CD1c-positive myeloid dendritic cell (primary cell): ENCODE measurements around the gene PTPRN2.
"Not testable (repeated sequence)": the region's sequence is repeated elsewhere in the genome, so short reads cannot be mapped to it uniquely, and the experiment has no call there.

Experiments
- DNase-seq: peaks from one replicate; pipeline ENCODE4 v3.0.0-alpha.2; 2016; ENCODE audit errors: extremely low spot score

PTPRN2 gene

DNA sequence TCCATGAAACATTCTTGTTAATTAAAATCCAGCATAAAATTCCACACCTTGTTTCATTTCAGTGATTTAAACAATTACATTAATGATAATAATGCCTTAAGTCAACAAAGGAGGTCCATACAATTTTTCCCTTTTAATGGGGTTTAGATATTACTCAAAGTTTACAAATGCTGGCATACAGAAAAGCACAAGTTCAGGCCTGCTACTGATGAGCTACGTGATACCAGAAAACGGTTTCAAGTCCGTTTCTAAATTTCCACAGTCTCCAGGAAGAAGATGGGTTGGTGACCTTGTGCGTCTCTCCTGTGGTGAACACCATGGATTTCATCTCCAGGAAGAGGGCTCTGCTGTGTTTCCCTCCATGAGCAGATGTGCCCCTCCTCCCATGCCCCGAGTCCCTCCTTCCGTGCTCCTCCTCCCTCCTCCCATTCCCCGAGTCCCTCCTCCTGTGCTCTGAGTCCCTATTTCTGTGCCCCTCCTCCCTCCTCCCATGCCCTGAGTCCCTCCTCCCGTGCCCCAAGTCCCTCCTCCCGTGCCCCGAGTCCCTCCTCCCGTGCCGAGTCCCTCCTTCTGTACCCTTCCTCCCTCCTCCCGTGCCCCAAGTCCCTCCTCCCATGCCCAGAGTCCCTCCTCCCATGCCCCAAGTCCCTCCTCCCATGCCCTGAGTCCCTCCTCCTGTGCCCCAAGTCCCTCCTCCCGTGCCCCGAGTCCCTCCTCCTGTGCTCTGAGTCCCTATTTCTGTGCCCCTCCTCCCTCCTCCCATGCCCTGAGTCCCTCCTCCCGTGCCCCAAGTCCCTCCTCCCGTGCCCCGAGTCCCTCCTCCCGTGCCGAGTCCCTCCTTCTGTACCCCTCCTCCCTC lies 201.9 kb downstream of the PTPRN2 start:
- not testable (repeated sequence) for DNase-seq

DNA sequence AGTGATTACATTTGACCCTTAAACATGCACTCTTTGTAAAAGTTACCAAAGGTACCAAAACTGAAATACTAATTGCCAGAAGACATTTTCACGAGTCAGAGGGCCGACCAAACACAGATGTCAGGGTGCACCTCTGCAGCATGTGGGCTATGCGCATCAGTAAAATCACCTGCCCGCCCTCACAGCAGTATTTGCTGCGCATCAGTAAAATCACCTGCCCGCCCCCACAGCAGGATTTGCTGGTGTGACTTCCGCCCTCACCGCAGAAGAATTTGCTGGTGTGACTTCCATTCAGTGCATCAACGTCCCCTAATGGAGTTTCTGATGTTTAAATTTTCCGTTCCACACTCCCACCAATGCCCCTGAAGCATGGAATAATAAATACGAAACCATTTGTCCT lies 202.9 kb downstream of the PTPRN2 start:
- no peak for DNase-seq

DNA sequence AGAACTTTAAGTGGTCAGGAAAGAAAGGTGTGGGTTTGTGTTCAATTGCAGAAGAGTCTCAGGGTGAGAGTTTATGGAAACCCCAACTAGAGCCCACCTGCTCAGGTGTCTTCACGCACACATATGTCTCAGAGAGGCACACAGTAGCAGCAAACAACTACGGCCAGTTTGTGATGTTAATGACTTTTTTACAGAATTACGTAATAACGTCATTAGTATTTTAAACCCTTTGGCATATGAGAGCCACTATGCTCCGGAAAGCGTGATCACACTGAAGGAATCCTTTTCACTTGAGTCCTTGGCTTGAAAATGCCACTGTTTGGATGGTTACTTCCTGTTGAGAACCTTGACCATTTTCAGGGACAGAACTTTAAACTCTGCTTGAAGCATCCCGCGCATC lies 204.0 kb downstream of the PTPRN2 start:
- no peak for DNase-seq

DNA sequence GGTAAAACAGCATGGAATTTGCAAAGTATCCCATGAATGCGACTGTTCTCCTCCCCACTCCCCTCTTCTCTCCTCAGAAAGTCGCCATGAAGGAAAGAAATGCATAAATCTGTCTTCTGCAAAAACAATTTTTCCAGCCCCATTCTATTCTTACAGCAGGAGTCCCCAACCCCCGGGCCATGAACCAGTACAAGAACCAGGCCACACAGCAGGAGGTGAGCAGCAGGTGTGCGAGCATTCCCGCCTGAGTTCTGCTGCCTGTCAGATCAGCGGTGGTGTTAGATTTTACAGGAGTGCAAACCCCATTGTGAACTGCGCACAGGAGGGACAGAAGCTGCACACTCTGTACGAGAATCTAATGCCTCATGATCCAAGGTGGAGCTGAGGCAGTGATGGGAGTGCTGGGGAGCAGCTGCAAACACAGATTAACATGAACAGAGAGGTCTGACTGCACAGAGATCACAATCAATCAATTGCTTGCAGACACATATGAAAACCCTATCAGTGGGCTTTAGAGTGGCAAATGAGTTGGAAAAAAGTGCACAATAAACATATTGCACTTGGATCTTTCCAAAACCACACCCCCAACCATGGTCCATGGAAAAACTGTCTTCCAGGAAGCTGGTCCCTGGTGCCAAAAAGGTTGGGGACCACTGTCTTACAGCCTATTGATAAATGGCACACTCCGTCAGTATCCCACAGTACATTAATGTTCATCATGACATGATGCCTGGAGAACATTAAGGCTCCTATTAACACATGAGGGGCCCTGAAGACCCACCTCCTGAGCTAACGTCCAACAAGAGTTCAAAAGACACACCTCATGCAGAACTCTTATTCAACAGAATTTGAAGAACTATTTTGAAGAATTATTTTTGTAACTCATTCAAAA lies 205.0 kb downstream of the PTPRN2 start:
- DNase-seq = no peak

DNA sequence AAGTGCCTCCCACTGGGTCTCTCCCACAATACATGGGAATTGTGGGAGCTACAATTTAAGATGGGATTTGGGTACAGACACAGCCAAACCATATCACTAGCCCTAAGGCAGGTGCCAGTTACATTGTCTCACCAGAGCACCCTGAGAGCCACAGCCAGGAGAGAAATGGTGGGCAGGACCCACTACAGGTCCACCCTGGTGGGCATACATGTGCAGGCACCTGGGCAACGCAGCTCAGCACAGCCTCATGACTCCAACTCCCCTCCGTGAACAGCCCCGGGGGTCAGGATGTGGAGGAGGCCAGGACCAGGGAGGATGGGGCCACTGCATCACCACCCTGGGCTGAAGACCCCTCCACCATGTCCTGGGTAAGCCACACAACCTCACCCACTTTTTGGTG lies 205.7 kb downstream of the PTPRN2 start:
- no peak for DNase-seq

DNA sequence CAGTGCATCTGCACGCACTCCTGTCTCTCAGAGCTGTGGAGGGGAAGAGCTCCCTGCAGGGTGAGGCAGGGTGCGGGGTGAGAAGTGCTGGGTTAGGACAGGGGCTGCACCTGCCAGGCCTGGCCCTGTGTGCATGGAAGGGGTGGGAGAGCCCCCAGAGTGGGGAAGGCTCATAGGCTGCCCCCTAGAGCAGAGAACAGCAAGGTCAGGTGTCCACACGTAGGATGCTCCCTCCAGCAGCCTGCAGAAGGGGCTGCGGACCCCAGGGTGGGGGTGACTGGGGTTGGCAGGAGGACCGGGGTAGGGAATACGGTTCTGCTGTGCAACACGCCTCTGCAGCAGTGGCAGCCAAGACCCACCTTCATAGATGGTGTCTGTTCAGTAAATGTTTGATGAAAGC lies 208.6 kb downstream of the PTPRN2 start:
- DNase-seq = no peak

DNA sequence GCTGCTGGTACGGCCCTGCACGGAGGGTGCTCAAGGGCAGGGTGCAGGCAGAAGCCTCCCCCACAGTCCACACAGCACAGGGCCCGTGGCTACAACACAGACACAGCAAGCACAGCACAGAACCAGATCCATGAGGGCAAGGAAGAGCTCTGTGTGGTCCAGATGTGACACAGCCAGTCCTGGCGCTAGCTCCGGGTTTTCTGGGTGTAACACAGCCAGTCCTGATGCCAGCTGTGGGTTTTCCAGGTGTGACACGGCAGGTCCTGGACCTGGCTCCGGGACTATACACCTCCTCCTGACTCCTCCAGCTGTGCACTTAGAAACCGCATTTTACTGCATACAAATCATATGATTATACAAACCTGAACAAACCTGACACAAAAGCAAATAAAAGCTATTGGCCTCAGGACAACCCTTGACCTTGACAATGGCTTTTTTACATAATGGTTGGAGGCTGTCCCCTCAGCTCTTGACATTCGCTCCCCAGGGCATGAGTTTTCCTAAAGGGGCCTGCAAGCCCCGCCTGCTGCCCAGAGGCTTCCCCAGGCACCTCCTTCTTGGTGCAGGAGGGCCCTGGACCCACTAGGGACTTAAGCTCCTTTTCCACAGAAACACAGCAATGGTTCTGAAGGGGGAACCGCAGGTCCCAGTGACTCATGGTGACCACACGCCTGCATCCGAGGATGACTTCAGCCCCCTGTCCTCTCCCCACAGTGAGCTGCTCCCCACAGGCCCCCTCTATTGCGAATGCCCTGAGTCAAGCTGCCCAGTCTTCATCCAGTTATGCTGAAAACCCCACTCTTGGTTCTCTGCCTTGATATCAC lies 209.6 kb downstream of the PTPRN2 start:
- DNase-seq = no peak

DNA sequence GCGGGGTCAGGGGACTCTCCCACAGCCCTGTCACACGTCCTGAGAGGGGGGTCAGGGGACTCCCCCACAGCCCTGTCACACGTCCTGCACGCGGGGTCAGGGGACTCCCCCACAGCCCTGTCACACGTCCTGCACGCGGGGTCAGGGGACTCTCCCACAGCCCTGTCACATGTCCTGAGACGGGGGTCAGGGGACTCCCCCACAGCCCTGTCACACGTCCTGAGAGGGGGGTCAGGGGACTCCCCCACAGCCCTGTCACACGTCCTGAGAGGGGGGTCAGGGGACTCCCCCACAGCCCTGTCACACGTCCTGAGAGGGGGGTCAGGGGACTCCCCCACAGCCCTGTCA lies 210.8 kb downstream of the PTPRN2 start:
- not testable (repeated sequence) for DNase-seq

DNA sequence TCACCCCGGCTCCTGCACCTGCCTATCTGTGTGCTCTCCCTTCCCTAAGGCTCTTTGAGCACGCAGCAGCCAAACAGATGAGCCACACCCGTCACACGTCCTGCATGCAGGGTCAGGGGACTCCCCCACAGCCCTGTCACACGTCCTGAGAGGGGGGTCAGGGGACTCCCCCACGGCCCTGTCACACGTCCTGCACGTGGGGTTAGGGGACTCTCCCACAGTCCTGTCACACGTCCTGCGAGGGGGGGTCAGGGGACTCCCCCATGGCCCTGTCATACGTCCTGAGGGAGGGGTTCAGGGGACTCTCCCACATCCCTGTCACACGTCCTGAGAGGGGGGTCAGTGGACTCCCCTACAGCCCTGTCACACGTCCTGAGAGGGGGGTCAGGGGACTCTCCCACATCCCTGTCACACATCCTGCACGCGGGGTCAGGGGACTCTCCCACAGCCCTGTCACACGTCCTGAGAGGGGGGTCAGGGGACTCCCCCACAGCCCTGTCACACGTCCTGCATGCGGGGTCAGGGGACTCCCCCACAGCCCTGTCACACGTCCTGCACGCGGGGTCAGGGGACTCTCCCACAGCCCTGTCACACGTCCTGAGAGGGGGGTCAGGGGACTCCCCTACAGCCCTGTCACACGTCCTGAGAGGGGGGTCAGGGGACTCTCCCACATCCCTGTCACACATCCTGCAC lies 211.3 kb downstream of the PTPRN2 start:
- not testable (repeated sequence) for DNase-seq

DNA sequence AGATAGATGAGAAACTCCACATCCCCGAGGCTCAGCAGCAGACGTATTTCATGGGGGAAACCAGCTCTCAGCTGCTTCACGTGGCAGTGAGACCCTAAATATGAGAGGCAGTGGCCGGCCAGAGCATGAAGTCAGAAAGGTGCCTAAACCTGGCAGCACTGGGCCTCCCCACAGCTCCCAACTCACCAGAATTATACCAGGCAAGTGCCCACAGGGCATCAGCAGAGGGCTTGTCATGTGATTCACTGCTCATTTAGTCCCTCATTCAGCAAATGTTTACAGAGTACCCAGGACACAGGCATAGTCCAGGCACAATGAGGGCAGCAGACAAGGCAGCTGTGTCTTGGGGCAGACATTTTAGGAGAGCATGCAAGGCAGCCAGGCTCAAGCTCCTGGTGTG lies 212.6 kb downstream of the PTPRN2 start:
- DNase-seq = no peak

DNA sequence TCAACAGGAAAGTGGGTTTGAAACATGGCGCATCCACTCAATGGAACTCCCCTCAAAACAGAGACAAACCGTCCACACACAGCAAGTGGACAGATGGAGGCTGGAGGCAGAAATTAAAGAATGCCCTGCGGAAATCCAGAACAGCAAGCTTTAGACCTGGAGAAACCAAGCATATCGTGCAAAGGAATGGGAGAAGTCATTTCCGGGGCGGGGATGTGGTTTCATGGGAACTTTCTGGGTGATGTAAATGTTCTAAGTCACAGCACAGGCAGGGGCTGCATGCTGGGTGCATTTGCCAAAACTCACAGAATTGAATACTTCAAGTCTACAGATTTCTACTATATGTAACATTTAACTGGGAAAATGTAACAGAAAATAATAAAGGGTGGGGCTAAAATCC lies 213.0 kb downstream of the PTPRN2 start:
- DNase-seq = no peak

DNA sequence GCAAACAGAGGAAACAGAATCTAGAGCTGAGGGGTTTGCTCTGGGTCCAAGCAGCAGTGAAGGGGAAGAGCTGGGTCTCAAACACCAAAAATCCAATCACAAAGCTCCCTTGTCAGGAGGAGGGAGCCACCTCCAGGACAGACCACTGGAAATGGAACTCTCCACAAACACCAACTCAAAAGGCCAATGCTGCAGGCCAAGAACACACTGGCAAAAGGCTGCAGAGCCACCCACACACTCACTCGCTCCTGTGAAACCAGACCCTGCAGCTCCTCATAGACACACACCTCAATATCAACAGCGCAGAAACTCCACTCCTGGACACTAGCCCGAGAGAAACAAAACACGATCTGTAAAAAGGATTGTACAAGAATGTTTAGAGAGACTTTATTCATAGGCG lies 213.5 kb downstream of the PTPRN2 start:
- no peak for DNase-seq

DNA sequence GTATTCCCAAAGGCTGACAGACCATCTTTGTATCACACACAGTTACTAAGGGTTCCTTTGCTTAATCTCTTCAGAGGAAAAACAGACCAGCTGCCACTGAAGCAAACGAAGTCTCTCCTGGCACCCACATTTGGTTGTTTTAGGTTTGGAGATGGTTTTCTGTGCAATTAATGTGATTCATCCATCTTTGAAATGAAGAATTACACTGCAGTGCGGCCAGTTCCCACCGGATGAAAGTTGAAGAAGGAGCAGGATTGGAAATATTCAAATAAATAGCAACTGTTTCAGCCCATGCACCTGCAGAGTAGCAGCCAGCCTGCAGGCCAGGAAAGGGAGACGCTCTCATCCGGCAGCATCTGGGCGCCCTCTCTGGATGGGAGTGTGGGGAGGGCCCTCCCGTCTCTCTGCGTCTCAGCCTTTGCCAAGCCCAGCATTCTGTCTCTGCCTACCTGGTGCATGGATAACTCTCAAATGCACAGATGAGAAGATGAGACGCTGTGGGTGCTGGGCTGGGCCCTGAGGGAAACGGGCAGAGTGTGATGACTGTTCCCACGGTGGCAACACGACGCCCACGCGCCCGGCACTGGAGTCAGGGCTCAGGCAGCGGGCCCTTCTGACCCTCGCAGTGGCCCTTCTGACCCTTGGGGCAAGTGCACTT lies 214.0 kb downstream of the PTPRN2 start:
- DNase-seq = no peak

DNA sequence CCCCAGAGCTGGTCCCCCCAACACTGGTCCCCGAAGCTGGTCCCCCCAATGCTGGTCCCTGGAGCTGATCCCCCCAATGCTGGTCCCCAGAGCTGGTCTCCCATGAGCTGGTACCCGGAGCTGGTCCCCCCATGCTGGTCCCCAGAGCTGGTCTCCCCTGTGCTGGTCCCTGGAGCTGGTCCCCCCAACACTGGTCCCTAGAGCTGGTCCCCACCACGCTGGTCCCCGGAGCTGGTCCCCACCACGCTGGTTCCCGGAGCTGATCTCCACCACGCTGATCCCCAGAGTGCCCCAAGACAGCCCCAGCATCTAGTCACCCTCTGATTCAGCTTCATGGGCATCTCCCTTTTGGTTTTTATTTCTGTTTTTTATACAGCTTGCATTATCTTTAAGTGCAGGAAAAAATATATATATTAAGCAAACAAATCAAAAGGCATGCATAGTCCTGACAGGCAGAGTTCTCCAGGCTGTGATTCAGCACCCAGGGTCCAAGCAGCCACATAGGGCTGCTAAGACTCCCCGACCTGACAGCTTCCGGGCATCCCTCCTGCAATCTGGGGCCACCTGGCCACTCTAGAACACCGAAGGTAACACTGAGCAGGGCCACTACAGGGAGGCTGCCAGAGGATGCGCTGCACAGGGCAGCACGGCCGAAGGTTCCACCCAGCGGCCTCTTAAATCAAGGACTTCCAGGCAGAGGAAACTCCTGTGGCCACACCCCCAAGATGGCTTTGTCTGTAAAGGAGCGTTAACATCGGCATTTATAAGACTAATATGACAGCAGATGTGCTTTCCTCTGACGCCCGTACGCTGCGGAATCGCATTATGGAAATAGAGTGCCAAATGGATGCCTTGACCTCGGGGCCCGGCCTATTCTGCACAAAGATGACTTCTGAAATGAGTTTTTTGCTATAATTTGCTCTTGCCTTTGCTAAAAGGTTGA lies 215.0 kb downstream of the PTPRN2 start:
- no peak for DNase-seq

DNA sequence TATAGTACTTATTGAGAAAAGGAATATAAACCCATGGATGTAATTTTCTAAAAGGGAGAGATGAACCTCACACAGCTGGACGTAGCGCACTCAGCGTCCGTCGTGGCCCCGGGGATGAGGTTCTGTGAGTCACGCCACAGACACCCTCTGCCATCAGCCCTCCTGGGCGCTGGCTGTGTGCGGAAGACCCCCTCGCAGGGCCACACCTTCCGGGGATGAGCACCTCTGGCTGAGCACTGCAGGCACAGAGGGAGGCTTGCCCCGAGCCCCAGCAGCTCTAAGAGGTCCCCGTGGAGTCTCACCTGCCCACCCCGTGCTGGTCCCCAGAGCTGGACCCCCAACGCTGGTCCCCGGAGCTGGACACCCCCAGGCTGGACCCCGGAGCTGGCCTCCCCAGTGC lies 215.8 kb downstream of the PTPRN2 start:
- DNase-seq = no peak

DNA sequence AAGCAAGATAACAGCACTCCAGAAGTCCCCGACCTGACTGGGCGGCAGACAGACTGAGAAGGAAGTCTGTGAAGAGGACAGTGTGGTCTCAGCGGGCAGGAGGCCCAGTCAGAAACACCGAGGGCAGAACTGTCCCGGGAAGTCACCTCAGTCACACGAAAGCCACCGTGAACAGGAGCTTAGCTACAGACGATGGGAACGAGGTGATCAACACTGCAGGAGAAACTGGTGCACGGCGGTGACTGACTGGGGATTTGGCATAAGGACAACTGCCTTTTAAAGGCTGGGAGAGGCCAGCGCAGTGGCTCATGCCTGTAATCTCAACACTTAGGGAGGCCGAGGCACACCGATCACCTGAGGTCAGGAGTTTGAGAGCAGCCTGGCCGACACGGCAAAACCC lies 217.8 kb downstream of the PTPRN2 start:
- DNase-seq = no peak

DNA sequence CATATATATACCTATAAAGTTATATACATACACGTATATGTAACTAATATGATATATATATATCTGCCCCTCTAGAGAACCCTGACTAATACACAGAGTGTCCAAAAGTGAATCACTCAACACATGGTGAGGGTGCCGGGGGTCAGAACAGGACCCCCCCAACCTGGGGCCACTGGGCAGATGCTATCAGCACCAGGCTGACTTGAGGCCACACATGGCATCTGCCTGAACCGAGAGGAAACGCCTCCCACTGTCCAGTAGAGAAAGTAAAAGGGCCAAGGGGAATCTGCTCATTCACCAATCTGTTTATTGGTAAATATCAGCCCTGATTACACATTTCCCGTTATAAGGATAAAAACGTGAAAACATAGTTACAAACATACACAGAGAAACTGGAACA lies 218.3 kb downstream of the PTPRN2 start:
- no peak for DNase-seq

DNA sequence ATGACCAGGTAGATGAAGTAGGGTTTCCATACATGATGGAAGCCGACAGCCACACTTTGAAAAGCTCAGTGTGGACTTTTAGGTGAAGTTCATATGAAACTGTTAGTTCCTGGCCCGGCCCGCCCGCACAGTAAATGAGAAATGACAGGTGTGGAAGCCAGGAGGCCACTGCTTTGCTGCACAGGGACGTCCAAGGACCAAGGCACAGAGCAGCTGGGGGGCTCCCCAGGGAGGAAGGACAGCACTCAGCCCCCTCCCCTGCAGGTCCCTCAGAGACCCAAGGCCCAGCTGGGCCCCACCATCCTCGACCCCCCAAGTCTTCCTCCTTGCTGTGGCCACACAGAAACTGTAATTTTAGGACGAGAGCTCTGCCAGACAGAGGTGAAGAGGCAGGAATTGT lies 219.2 kb downstream of the PTPRN2 start:
- DNase-seq = no peak

DNA sequence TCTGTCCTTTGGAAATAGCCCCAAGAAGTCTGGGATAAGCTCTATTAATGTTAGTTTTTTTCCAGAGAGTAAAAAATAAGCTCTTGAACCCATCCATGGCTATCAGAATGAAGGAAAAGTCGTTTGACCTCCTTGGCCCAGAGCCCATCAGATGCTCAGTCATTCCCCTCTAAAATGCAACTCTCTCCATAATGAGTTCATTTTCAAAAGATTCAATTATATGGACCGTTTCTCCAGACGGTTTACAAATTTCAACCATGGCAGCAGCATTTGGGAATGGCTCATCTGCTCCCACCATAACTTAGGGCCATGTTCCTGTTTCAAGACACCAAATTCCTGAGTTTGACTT lies 220.0 kb downstream of the PTPRN2 start:
- DNase-seq = no peak
